GM23338 (cell line): ENCODE measurements around the gene RBM38. TPM values are rescaled to one million over a fixed set of nuclear protein-coding genes. Genes with fewer than 3 reads are reported as not detected.

Experiments used
- ATAC-seq: fragments of 200-7000 bp; cut with Tn5 transposase; 3 replicates; pipeline ENCODE4 v1.9.1; 2020
- DNase-seq: peaks from one replicate; pipeline ENCODE4 v3.0.0-alpha.2; 2015; ENCODE audit warnings: low spot score
- H2AFZ ChIP-seq: fragments of 200-600 bp; sonication (generic); 2 replicates; pipeline ENCODE4 v1.8.0; 2016; ENCODE audit warnings: antibody characterized with exemption, mild to moderate bottlenecking, moderate library complexity
- H3F3A ChIP-seq: fragments of 200-600 bp; sonication (generic); replicated peaks from 2 replicates; pipeline ENCODE4 v1.8.0; 2017; ENCODE audit warnings: antibody characterized with exemption, mixed run types, low read depth
- H3K27ac ChIP-seq: fragments of 200-600 bp; sonication (generic); 2 replicates; pipeline ENCODE4 v1.6.1; 2016; ENCODE audit warnings: low read depth
- H3K27me3 ChIP-seq: fragments of 200-600 bp; sonication (generic); 2 replicates; pipeline ENCODE4 v1.8.0; 2016; ENCODE audit warnings: mild to moderate bottlenecking, mixed run types, moderate library complexity; ENCODE audit not compliant: insufficient read depth
- H3K36me3 ChIP-seq: fragments of 200-600 bp; sonication (generic); 2 replicates; pipeline ENCODE4 v1.8.0; 2016; ENCODE audit warnings: mild to moderate bottlenecking; ENCODE audit not compliant: insufficient read depth
- H3K4me1 ChIP-seq: fragments of 200-600 bp; sonication (generic); 2 replicates; pipeline ENCODE4 v1.8.0; 2016; ENCODE audit warnings: mild to moderate bottlenecking, moderate library complexity; ENCODE audit not compliant: insufficient read depth
- H3K4me2 ChIP-seq: fragments of 200-600 bp; sonication (generic); 2 replicates; pipeline ENCODE4 v1.7.1; 2017; ENCODE audit warnings: mixed run types
- H3K4me3 ChIP-seq: fragments of 200-600 bp; sonication (generic); 2 replicates; pipeline ENCODE4 v1.6.1; 2016; ENCODE audit warnings: mixed run types
- H3K79me2 ChIP-seq: fragments of 200-600 bp; sonication (generic); replicated peaks from 2 replicates; pipeline ENCODE4 v1.8.0; 2017; ENCODE audit warnings: mild to moderate bottlenecking; ENCODE audit not compliant: insufficient read depth
- H3K9me2 ChIP-seq: fragments of 200-600 bp; sonication (generic); 2 replicates; pipeline ENCODE4 v1.8.0; 2017; ENCODE audit not compliant: insufficient read depth
- H4K20me1 ChIP-seq: fragments of 200-600 bp; sonication (generic); replicated peaks from 2 replicates; pipeline ENCODE4 v1.8.0; 2017; ENCODE audit warnings: mild to moderate bottlenecking; ENCODE audit not compliant: insufficient read depth
- H3K27ac Mint-ChIP-seq: 2 replicates; pipeline ENCODE4 v1.8.0; 2020; ENCODE audit warnings: inconsistent platforms, mild to moderate bottlenecking, moderate library complexity, mixed read lengths
- H3K27me3 Mint-ChIP-seq: 3 replicates; pipeline ENCODE4 v1.8.0; 2022; ENCODE audit warnings: low read depth, mild to moderate bottlenecking, moderate library complexity, mixed read lengths, inconsistent platforms; ENCODE audit not compliant: insufficient read depth, poor library complexity
- H3K36me3 Mint-ChIP-seq: 3 replicates; pipeline ENCODE4 v1.8.0; 2021; ENCODE audit warnings: low read depth, mild to moderate bottlenecking, inconsistent platforms, moderate library complexity, mixed read lengths
- H3K4me1 Mint-ChIP-seq: 3 replicates; pipeline ENCODE4 v1.8.0; 2020; ENCODE audit warnings: mild to moderate bottlenecking, inconsistent platforms, mixed read lengths
- H3K4me3 Mint-ChIP-seq: 3 replicates; pipeline ENCODE4 v1.8.0; 2021; ENCODE audit warnings: moderate library complexity, mild to moderate bottlenecking, inconsistent platforms, mixed read lengths
- H3K9me3 Mint-ChIP-seq: 3 replicates; pipeline ENCODE4 v1.8.0; 2020; ENCODE audit warnings: moderate library complexity, mild to moderate bottlenecking, inconsistent platforms, mixed read lengths
- CREB1 ChIP-seq: fragments of 250-450 bp; sonication (Bioruptor Pico); IDR thresholded peaks from 2 replicates; pipeline ENCODE4 v1.5.0; 2020; ENCODE audit warnings: low read depth, mild to moderate bottlenecking, moderate library complexity
- EZH2 ChIP-seq: fragments of 200-600 bp; sonication (generic); IDR thresholded peaks from one replicate; pipeline ENCODE4 v1.8.0; 2017; ENCODE audit warnings: antibody characterized with exemption, mild to moderate bottlenecking, low read depth; ENCODE audit not compliant: unreplicated experiment
- EZH2phosphoT487 ChIP-seq: fragments of 200-600 bp; sonication (generic); IDR thresholded peaks from one replicate; pipeline ENCODE4 v1.8.1; 2018; ENCODE audit warnings: antibody characterized with exemption; ENCODE audit not compliant: unreplicated experiment
- JUNB ChIP-seq: IDR thresholded peaks from one replicate; pipeline ENCODE4 v1.6.1; 2016; ENCODE audit warnings: antibody characterized with exemption; ENCODE audit not compliant: unreplicated experiment
- NANOG ChIP-seq: IDR thresholded peaks from 2 replicates; pipeline ENCODE4 v1.6.1; 2016; ENCODE audit warnings: antibody characterized with exemption, borderline replicate concordance
- POLR2AphosphoS5 ChIP-seq: IDR thresholded peaks from 2 replicates; pipeline ENCODE4 v1.6.1; 2016; ENCODE audit warnings: antibody characterized with exemption, low read depth
- STAT1 ChIP-seq: IDR thresholded peaks from one replicate; pipeline ENCODE4 v1.6.1; 2016; ENCODE audit warnings: antibody characterized with exemption; ENCODE audit not compliant: unreplicated experiment
- ZNF114 ChIP-seq: fragments of 250-450 bp; sonication (Bioruptor Pico); IDR thresholded peaks from 2 replicates; pipeline ENCODE4 v1.5.0; 2020; ENCODE audit warnings: mild to moderate bottlenecking, moderate library complexity
- ZNF331 ChIP-seq: fragments of 250-450 bp; sonication (Bioruptor Pico); IDR thresholded peaks from 2 replicates; pipeline ENCODE4 v1.5.0; 2020; ENCODE audit warnings: low read depth, mild to moderate bottlenecking, moderate library complexity
- polyA plus RNA-seq: library from polyadenylated mRNA; unstranded; fragments of >200 nt; fragmentation: Nextera tagmentation; extraction: Ambion mirVana; gene quantifications from 2 replicates; pipeline ENCODE4 v1.2.1, GENCODE V29; 2016
- total RNA-seq: library from RNA; depleted of rRNA; stranded (reverse); fragments of >200 nt; shearing (Covaris generic); gene quantifications from 2 replicates; pipeline ENCODE4 v1.2.3, GENCODE V29; 2014
- TF ChIP-seq, protein P1 (sequence below): fragments of 250-450 bp; sonication (Bioruptor Pico); IDR thresholded peaks from 2 replicates; pipeline ENCODE4 v1.5.0; 2020; ENCODE audit warnings: mild to moderate bottlenecking, moderate library complexity
- TF ChIP-seq, protein P2 (sequence below): IDR thresholded peaks from one replicate; pipeline ENCODE4 v1.6.1; 2018; ENCODE audit warnings: antibody characterized with exemption; ENCODE audit not compliant: unreplicated experiment
- TF ChIP-seq, protein P3 (sequence below): IDR thresholded peaks from 2 replicates; pipeline ENCODE4 v1.6.1; 2016; ENCODE audit warnings: antibody characterized with exemption
- TF ChIP-seq, protein P4 (sequence below), 2 experiments: fragments of 200-600 bp in 1 of 2; sonication (generic) in 1 of 2; conservative IDR thresholded peaks; 2 replicates each; pipeline versions ENCODE4 v1.5.1 to v1.6.1; 2016 to 2017; ENCODE audit warnings: antibody characterized with exemption in 2 of 2, low read depth in 2 of 2, mild to moderate bottlenecking in 2 of 2, moderate library complexity in 1 of 2

RBM38 gene
- total and polyA plus RNA-seq, 2 experiments from 2014 or later = 22.9 to 80.5 TPM

DNA sequence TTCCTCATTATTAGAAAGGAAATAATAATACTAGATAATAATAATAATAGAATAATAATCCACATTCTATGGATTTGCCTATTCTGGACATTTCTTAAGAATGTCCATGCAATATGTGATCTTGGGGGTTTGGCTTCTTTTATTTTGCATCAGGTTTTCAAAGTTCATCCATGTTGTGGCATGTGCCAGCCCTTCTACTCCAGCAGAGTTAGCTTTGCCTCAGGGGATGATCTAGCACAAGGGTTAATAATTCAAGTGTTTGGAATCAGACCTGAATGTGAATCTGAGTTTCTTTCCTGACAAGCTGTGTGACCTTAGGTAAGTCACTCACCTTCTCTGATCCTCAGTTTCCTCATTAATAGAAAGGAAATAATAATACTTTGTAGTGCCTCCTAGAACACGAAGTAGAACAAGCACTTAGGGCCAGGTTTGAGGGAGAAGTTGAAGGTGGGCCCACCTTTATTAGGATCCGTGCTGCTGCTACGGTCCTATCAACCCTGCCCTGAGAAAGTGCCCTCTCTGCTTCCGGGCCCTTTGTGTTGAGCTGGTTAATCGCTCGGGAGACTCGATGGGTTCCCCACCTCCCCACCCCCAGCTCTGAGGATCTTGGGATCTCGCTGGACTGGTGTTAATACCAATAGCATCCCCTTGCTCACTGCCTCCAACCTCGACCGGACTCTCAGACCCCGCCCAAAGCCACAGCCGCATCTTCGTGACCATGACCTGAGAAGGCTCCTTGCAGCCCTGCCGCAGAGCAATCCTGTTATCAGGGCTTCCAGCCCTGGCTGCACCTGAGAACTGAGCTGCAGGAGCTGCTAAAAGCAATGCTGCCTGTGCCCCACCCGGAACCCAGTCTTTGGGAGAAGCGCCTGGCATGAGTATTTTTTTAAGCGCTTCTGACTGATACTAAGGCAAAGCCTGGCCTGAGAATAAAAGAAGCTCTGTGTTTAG, 26.9 kb downstream of the RBM38 start:
- Mint-ChIP-seq H3K4me3 (no peak overlapping the region), H3K36me3 (no peaks in the 10 kb centered on the region), H3K27me3 (peaks cover 6% of the 10 kb centered on the region), H3K27ac (no peak overlapping the region), H3K9me3 (no peaks in the 10 kb centered on the region), H3K4me1 (no peaks in the 10 kb centered on the region)
- ATAC-seq (no peak), DNase-seq (no peak)
- Histone ChIP-seq H3K27ac (no peak overlapping the region), H3K9me2 (no peaks in the 10 kb centered on the region), H3K4me1 (no peaks in the 10 kb centered on the region), H2AFZ (no peak overlapping the region), H3K79me2 (no peaks in the 10 kb centered on the region), H3K4me3 (no peak overlapping the region), H3K27me3 (no peaks in the 10 kb centered on the region), H3K4me2 (no peak overlapping the region), H4K20me1 (no peaks in the 10 kb centered on the region), H3K36me3 (no peaks in the 10 kb centered on the region), H3F3A (no peaks in the 10 kb centered on the region)
- TF ChIP-seq NANOG = no peak
- TF ChIP-seq CREB1 (CRISPR knock-in tag) = no peak
- TF ChIP-seq ZNF331 (CRISPR knock-in tag) = no peak
- TF ChIP-seq, protein P1, sequence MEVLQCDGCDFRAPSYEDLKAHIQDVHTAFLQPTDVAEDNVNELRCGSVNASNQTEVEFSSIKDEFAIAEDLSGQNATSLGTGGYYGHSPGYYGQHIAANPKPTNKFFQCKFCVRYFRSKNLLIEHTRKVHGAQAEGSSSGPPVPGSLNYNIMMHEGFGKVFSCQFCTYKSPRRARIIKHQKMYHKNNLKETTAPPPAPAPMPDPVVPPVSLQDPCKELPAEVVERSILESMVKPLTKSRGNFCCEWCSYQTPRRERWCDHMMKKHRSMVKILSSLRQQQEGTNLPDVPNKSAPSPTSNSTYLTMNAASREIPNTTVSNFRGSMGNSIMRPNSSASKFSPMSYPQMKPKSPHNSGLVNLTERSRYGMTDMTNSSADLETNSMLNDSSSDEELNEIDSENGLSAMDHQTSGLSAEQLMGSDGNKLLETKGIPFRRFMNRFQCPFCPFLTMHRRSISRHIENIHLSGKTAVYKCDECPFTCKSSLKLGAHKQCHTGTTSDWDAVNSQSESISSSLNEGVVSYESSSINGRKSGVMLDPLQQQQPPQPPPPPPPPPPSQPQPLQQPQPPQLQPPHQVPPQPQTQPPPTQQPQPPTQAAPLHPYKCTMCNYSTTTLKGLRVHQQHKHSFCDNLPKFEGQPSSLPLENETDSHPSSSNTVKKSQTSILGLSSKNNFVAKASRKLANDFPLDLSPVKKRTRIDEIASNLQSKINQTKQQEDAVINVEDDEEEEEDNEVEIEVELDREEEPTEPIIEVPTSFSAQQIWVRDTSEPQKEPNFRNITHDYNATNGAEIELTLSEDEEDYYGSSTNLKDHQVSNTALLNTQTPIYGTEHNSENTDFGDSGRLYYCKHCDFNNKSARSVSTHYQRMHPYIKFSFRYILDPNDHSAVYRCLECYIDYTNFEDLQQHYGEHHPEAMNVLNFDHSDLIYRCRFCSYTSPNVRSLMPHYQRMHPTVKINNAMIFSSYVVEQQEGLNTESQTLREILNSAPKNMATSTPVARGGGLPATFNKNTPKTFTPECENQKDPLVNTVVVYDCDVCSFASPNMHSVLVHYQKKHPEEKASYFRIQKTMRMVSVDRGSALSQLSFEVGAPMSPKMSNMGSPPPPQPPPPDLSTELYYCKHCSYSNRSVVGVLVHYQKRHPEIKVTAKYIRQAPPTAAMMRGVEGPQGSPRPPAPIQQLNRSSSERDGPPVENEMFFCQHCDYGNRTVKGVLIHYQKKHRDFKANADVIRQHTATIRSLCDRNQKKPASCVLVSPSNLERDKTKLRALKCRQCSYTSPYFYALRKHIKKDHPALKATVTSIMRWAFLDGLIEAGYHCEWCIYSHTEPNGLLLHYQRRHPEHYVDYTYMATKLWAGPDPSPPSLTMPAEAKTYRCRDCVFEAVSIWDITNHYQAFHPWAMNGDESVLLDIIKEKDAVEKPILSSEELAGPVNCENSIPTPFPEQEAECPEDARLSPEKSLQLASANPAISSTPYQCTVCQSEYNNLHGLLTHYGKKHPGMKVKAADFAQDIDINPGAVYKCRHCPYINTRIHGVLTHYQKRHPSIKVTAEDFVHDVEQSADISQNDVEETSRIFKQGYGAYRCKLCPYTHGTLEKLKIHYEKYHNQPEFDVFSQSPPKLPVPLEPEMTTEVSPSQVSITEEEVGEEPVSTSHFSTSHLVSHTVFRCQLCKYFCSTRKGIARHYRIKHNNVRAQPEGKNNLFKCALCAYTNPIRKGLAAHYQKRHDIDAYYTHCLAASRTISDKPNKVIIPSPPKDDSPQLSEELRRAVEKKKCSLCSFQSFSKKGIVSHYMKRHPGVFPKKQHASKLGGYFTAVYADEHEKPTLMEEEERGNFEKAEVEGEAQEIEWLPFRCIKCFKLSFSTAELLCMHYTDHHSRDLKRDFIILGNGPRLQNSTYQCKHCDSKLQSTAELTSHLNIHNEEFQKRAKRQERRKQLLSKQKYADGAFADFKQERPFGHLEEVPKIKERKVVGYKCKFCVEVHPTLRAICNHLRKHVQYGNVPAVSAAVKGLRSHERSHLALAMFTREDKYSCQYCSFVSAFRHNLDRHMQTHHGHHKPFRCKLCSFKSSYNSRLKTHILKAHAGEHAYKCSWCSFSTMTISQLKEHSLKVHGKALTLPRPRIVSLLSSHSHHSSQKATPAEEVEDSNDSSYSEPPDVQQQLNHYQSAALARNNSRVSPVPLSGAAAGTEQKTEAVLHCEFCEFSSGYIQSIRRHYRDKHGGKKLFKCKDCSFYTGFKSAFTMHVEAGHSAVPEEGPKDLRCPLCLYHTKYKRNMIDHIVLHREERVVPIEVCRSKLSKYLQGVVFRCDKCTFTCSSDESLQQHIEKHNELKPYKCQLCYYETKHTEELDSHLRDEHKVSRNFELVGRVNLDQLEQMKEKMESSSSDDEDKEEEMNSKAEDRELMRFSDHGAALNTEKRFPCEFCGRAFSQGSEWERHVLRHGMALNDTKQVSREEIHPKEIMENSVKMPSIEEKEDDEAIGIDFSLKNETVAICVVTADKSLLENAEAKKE (CRISPR knock-in tag) = no peak
- no peak for TF ChIP-seq POLR2AphosphoS5
- no peak for TF ChIP-seq JUNB
- TF ChIP-seq STAT1 = no peak
- no peak for TF ChIP-seq EZH2
- TF ChIP-seq, protein P2, sequence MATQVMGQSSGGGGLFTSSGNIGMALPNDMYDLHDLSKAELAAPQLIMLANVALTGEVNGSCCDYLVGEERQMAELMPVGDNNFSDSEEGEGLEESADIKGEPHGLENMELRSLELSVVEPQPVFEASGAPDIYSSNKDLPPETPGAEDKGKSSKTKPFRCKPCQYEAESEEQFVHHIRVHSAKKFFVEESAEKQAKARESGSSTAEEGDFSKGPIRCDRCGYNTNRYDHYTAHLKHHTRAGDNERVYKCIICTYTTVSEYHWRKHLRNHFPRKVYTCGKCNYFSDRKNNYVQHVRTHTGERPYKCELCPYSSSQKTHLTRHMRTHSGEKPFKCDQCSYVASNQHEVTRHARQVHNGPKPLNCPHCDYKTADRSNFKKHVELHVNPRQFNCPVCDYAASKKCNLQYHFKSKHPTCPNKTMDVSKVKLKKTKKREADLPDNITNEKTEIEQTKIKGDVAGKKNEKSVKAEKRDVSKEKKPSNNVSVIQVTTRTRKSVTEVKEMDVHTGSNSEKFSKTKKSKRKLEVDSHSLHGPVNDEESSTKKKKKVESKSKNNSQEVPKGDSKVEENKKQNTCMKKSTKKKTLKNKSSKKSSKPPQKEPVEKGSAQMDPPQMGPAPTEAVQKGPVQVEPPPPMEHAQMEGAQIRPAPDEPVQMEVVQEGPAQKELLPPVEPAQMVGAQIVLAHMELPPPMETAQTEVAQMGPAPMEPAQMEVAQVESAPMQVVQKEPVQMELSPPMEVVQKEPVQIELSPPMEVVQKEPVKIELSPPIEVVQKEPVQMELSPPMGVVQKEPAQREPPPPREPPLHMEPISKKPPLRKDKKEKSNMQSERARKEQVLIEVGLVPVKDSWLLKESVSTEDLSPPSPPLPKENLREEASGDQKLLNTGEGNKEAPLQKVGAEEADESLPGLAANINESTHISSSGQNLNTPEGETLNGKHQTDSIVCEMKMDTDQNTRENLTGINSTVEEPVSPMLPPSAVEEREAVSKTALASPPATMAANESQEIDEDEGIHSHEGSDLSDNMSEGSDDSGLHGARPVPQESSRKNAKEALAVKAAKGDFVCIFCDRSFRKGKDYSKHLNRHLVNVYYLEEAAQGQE = no peak
- TF ChIP-seq EZH2phosphoT487 = no peak
- TF ChIP-seq, protein P3, sequence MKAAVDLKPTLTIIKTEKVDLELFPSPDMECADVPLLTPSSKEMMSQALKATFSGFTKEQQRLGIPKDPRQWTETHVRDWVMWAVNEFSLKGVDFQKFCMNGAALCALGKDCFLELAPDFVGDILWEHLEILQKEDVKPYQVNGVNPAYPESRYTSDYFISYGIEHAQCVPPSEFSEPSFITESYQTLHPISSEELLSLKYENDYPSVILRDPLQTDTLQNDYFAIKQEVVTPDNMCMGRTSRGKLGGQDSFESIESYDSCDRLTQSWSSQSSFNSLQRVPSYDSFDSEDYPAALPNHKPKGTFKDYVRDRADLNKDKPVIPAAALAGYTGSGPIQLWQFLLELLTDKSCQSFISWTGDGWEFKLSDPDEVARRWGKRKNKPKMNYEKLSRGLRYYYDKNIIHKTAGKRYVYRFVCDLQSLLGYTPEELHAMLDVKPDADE = no peak
- TF ChIP-seq, protein P4, sequence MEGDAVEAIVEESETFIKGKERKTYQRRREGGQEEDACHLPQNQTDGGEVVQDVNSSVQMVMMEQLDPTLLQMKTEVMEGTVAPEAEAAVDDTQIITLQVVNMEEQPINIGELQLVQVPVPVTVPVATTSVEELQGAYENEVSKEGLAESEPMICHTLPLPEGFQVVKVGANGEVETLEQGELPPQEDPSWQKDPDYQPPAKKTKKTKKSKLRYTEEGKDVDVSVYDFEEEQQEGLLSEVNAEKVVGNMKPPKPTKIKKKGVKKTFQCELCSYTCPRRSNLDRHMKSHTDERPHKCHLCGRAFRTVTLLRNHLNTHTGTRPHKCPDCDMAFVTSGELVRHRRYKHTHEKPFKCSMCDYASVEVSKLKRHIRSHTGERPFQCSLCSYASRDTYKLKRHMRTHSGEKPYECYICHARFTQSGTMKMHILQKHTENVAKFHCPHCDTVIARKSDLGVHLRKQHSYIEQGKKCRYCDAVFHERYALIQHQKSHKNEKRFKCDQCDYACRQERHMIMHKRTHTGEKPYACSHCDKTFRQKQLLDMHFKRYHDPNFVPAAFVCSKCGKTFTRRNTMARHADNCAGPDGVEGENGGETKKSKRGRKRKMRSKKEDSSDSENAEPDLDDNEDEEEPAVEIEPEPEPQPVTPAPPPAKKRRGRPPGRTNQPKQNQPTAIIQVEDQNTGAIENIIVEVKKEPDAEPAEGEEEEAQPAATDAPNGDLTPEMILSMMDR (conservative IDR thresholded peaks at IDR 0.05; ENCODE audit: low read depth in 2 of 2) = no peak
- TF ChIP-seq ZNF114 (CRISPR knock-in tag) = no peak
